ENCODE data around the gene TBC1D10B.

Gene TBC1D10B

DNA sequence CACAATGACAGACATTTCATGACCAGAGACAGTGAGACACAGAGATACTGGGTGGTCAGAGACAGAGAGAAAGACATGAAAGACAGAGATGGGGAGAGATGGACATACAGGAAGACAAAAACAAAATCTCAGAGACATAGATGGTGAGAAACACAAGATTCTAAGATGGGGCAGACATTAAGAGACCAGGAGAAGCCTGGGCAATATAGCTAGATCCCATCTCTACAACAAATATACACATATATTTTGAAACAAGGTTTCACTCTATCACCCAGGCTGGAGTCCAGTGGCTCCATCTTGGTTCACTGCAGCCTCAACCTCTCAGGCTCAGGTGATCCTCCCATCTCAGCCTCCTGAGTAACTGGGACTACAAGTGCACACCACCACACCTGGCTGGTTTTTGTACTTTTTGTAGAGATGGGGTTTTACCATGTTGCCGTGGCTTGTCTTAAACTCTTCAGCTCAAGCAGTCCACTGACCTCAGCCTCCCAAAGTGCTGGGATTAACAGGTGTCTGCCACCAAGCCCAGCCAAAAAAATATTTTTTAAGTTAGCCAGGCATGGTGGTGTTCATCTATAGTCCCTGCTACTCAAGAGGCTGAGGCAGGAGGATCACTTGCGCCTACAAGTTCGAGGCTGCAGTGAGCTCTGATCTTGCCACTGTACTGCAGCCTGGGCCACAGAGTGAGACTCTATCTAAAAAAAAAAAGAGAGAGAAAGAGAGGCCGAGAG lies 9.9 kb upstream of the TBC1D10B start:
- TF ChIP-seq, protein P1, sequence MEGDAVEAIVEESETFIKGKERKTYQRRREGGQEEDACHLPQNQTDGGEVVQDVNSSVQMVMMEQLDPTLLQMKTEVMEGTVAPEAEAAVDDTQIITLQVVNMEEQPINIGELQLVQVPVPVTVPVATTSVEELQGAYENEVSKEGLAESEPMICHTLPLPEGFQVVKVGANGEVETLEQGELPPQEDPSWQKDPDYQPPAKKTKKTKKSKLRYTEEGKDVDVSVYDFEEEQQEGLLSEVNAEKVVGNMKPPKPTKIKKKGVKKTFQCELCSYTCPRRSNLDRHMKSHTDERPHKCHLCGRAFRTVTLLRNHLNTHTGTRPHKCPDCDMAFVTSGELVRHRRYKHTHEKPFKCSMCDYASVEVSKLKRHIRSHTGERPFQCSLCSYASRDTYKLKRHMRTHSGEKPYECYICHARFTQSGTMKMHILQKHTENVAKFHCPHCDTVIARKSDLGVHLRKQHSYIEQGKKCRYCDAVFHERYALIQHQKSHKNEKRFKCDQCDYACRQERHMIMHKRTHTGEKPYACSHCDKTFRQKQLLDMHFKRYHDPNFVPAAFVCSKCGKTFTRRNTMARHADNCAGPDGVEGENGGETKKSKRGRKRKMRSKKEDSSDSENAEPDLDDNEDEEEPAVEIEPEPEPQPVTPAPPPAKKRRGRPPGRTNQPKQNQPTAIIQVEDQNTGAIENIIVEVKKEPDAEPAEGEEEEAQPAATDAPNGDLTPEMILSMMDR (IDR thresholded peaks at IDR 0.05) = no peak
- Histone ChIP-seq H3K36me3 (ENCODE audit: control insufficient read depth, insufficient read depth, low read length) (no peaks in the 10 kb centered on the region), H3K4me2 (ENCODE audit: low read length) (no peak overlapping the region), H3K9ac (no peak overlapping the region), H3K4me3 (ENCODE audit: low read depth, low read length) (no peak overlapping the region), H3K27me3 (ENCODE audit: control insufficient read depth, insufficient read depth, low read length) (no peaks in the 10 kb centered on the region), H3K79me2 (no peaks in the 10 kb centered on the region), H2AFZ (no peak overlapping the region), H3K4me1 (peaks cover 4% of the 10 kb centered on the region), H3K9me3 (ENCODE audit: control insufficient read depth, low read length) (no peaks in the 10 kb centered on the region), H3K27ac (no peak overlapping the region)

DNA sequence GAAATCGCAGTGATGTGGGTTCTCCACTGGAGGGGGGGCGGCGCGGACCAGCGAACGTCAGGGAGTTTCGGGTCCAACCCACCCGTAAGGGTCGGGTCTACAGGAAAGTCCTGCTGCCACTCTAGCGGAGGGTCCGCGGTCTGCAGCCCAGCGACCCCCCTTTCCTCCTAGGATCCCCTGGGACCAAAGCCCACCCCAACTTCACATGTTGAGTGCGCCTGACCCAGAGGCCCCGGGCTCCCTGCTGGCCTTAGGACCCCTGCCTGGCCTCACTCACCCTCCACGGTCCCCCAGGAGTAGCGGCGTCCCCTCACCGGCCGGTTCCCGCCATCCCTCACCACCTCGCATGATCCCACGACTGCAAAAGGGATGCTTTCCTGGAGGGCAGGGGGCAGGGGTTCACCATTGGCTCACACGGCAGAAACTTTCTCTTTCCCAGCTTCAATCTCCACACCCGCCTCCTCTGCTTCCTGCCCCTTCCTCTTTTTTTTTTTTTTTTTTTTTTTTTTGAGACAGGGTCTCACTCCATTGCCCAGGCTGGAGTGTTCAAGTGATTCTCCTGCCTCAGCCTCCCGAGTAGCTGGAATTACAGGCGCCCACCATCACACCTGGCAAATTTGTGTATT lies 9.0 kb upstream of the TBC1D10B start:
- Histone ChIP-seq H3K4me1 (peaks cover 4% of the 10 kb centered on the region), H3K79me2 (no peaks in the 10 kb centered on the region), H3K27ac (peak overlapping the region; percentile 100), H3K9ac (no peak overlapping the region), H3K9me3 (ENCODE audit: control insufficient read depth, low read length) (no peaks in the 10 kb centered on the region), H2AFZ (peak overlapping the region; percentile 49), H3K36me3 (ENCODE audit: control insufficient read depth, insufficient read depth, low read length) (no peaks in the 10 kb centered on the region), H3K4me2 (ENCODE audit: low read length) (peak overlapping the region; percentile 85), H3K4me3 (ENCODE audit: low read depth, low read length) (peak overlapping the region; percentile 98), H3K27me3 (ENCODE audit: control insufficient read depth, insufficient read depth, low read length) (no peaks in the 10 kb centered on the region)
- TF ChIP-seq, protein P1 (IDR thresholded peaks at IDR 0.05) = no peak

DNA sequence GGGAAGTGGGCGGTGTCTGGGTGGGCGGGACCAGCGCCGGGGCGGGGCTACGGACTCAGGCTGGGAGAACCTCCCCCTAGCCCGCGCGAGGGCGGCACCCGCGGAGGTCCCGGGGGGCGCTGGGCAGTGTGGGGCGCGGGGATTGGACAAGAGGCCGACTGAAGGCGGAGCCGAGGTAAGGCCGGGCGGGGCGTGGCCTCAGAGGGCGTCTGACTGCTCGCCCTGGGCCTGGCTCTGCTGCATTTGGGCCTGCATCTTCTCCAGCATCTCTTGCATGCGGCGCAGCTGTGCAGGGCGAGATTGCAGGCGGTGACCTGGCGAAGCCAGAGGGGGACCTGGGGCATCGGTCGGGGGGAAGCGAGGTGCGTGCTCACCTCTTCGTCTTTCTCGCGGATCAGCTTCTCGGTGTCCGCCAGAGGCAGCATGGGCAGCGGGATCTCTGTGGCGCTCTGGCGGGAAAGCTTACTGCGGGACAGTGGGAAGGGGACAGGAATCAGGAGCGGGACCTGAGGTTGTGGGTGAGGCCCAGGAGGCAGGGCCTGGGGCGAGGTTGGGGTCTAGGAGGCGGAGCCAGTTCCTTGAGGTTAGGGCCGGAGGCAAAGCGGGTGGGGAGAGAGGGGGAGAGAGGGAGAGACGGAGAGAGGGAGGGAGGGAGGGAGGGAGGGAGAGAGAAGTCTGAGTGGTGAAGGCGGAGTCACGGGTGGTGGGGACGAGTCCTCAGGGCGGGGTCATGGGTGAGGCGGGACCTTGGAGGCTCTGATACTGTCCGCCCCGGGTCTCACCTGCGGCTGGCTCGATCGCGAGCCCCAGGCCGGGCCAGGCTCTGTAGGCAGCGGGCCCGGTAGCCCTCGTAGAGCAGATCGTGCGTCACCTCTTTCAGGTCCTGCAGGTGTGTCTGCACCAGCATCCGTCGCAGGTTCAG lies 8.2 kb upstream of the TBC1D10B start:
- Histone ChIP-seq H3K27ac (peak overlapping the region; percentile 100), H3K4me1 (peaks cover 4% of the 10 kb centered on the region), H3K36me3 (ENCODE audit: control insufficient read depth, insufficient read depth, low read length) (no peaks in the 10 kb centered on the region)

DNA sequence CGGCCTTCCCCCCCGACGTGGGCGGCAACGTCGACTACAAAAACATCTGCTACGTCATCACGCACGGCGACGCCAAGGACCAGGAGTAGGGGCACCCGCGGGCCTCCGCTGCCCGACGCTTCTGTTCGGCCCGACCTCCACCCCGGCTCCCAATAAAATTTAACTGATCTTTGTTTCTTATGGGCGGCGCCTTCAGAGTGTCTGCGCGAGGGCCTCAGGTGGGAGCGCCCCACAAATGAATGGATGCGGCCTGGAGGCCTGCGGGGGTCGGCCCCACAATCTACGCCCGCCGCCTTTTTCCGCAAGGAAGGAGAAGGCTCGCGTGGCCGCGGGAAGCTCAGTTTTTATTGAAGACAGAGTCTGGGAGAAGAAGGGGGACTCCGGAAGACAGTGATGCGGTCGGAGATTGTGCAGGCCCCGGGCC lies 7.5 kb upstream of the TBC1D10B start:
- Histone ChIP-seq H3K9me3 (ENCODE audit: control insufficient read depth, low read length) (no peaks in the 10 kb centered on the region), H3K79me2 (no peaks in the 10 kb centered on the region), H3K27me3 (ENCODE audit: control insufficient read depth, insufficient read depth, low read length) (no peaks in the 10 kb centered on the region), H3K4me2 (ENCODE audit: low read length) (peak overlapping the region; percentile 100), H3K4me3 (ENCODE audit: low read depth, low read length) (peak overlapping the region; percentile 98), H3K27ac (peak overlapping the region; percentile 100), H3K36me3 (ENCODE audit: control insufficient read depth, insufficient read depth, low read length) (no peaks in the 10 kb centered on the region), H2AFZ (peak overlapping the region; percentile 93), H3K9ac (peak overlapping the region; percentile 98), H3K4me1 (peaks cover 4% of the 10 kb centered on the region)
- TF ChIP-seq, protein P1 (IDR thresholded peaks at IDR 0.05) = no peak

More for the DNA sequence above, 8.2 kb upstream of the TBC1D10B start:
- Histone ChIP-seq H2AFZ (peak overlapping the region; percentile 93), H3K27me3 (ENCODE audit: control insufficient read depth, insufficient read depth, low read length) (no peaks in the 10 kb centered on the region), H3K4me3 (ENCODE audit: low read depth, low read length) (peak overlapping the region; percentile 98), H3K79me2 (no peaks in the 10 kb centered on the region), H3K4me2 (ENCODE audit: low read length) (peak overlapping the region; percentile 100), H3K9me3 (ENCODE audit: control insufficient read depth, low read length) (no peaks in the 10 kb centered on the region), H3K9ac (peak overlapping the region; percentile 70)
- TF ChIP-seq, protein P1 (IDR thresholded peaks at IDR 0.05) = no peak

Measured in parathyroid adenoma (tissue), 2 donors.